Stimulated activated CD4-positive, alpha-beta T cell treated with anti-CD3 and anti-CD28 coated beads, Interleukin-1b, Interleukin-23, amount 100 ng/mL, for 24 hours (primary cell): ENCODE measurements around the gene DHCR24.
A peak's percentile ranks its signal among the peaks of the same experiment; 100 is the strongest.
"Not testable (repeated sequence)": the region's sequence is repeated elsewhere in the genome, so short reads cannot be mapped to it uniquely, and the experiment has no call there.

Experiments used
- DNase-seq, 4 experiments: peaks; one replicate each; pipeline ENCODE4 v3.0.0-alpha.2; 2020; ENCODE audit warnings: low read depth in 4 of 4, low spot score in 1 of 4

The DHCR24 gene, protein sequence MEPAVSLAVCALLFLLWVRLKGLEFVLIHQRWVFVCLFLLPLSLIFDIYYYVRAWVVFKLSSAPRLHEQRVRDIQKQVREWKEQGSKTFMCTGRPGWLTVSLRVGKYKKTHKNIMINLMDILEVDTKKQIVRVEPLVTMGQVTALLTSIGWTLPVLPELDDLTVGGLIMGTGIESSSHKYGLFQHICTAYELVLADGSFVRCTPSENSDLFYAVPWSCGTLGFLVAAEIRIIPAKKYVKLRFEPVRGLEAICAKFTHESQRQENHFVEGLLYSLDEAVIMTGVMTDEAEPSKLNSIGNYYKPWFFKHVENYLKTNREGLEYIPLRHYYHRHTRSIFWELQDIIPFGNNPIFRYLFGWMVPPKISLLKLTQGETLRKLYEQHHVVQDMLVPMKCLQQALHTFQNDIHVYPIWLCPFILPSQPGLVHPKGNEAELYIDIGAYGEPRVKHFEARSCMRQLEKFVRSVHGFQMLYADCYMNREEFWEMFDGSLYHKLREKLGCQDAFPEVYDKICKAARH

DNA sequence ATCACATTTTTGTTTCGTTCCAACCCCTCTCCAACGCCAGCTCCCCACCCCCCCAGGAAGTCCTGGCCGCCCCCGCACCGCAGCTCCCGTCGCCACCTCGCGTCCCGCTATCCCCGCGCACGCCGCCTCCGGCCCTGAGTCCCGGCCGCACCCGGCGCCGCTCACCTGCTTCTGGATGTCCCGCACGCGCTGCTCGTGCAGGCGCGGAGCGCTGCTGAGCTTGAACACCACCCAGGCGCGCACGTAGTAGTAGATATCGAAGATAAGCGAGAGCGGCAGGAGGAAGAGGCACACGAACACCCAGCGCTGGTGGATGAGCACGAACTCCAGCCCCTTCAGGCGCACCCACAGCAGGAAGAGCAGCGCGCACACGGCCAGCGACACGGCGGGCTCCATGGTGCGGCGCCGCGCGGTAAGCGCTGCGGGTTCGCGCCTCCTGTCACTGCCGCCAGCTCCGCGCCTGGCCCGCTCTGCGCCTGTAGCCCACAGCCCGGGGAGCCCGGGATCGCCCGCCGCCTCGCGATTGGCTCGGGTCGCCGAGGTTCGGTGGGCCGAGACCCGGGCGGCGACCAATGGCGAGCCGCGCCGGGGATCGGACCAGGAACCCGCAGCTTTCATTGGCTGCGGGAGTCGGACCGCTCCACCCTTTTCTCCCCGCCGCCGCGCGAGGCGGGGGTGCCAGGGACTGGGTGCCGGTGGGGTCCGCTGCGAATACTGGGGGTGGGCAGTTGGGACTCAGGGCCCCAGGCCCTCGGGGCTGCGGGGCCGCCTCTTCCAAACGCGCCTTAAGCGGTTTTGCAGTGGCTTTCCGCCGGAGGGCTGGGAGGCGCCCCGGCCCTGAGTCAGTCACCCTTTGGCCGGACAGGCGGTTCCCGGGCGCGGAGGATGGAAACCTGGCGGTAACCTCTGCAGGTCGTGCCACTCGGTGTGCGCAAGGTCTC lies at the start of gene DHCR24:
Gene DHCR24 (minus strand): TSS at position 472 of the 941 bp plus-strand sequence. CDS start 76 bp downstream, at position 396.
- peak; percentile 34 to 78 (median 60) for DNase-seq

DNA sequence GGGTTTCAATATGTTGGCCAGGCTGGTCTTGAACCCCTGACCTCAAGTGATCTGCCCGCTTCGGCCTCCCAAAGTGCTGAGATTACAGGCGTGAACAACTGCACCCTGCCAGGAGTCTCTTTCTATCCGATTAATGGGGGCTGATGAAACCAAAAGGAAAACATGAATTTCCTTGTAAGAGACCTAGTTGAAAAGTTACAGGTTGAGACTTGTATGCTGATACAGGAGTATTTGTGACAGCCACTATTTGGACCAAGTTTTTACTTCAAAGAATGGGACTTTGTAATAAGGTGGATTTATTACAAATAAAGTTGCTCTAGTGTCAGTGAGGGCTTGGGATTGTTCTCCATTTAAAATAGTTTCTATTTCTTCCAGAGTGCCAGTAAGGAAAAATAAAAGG lies 49.8 kb upstream of the DHCR24 start:
- no peak for DNase-seq

DNA sequence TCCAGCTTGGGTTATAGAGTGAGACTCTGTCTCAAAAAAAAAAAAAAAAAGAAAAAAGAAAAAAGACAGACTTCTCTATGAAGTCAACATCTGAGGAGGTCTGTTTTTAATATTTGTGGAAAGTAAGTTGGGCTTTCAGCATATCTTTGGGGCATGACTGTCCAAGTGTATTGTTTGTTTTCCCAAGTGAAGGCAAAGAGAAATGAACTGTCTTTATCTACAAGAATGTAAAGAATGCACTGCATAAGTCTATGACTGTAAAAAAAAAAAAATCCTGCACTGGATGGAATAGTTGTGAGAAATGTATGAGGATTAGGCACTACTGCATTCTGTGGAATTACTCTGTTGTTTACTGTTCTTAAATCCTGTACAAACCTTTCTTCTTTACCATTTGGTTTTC lies 47.9 kb upstream of the DHCR24 start:
- DNase-seq, result no peak

DNA sequence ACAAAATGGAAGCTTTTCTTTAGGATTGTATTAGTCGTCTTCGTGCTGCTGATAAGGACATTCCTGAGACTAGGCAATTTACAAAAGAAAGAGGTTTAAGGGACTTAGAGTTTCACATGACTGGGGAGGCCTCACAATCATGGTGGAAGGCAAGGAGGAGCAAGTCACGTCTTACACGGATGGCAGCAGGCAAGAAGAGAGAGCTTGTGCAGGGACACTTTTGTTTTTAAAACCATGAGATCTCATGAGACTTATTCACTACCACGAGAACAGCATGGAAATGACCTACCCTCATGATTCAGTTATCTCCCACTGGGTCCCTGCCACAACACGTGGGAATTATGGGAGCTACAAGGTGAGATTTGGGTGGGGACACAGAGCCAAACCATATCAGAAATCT lies 47.1 kb upstream of the DHCR24 start:
- not testable (repeated sequence) for DNase-seq

DNA sequence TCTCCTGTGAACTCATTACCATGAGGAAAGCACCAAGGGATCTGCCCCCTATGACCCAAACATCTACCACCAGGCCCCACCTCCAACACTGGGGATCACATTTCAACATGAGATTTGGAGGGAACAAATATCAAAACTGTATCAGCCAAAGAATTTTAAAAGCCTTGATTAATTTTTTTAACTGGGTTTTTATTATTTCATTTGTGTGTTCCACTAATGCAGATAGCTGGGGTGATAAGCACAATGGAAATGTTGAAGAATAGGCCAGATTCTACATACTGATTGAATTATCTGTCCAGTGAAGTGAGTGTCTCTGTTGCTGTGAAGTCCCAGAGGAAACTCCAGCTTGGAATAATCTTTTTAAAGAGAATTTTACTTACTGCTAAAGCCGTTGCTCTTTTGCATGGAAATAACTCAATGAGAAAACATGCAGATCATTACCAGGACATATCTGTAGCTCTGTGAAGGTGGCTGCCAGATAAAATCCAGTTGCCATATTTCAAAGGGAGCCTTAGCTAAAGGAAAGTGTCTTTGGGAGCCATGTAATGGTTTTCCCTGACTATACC lies 44.4 kb upstream of the DHCR24 start:
- DNase-seq, result no peak

DNA sequence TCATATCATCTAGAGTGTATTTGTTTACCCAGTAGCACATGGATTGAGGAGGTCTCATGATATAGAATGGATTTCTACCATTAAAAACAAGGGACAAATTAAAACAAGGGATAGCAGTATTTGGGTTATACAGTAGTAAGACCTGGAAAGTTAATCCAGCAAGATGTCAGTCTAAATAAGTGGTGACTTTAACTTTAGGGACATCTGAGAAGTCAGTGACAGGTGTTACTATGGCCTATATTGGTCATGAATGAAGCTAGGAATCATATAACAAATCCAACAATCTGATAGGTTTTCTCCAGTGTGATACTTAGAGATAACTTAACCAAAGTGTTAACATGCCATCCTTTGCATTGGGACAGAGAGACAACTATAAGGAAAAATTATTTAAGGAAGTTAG lies 42.7 kb upstream of the DHCR24 start:
- no peak for DNase-seq

DNA sequence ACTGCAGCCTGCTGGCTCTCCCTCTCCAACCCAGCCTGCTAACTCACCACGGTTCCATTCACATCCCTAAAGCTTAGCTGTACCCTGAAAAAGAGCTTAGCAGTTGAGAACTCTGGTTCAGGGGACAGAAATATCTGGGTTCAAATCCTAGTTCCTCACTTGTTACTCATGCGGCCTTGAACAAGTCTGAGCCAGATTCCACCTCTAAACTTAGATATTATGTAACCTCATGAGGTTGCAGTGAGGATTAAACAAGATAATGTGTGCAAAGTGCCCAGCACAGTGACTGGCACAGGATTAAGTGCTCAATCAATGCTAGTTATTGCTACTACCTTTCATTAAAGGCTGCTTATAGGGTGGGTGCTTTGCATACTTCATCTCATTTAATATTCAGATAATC lies 41.3 kb upstream of the DHCR24 start:
- no peak for DNase-seq

DNA sequence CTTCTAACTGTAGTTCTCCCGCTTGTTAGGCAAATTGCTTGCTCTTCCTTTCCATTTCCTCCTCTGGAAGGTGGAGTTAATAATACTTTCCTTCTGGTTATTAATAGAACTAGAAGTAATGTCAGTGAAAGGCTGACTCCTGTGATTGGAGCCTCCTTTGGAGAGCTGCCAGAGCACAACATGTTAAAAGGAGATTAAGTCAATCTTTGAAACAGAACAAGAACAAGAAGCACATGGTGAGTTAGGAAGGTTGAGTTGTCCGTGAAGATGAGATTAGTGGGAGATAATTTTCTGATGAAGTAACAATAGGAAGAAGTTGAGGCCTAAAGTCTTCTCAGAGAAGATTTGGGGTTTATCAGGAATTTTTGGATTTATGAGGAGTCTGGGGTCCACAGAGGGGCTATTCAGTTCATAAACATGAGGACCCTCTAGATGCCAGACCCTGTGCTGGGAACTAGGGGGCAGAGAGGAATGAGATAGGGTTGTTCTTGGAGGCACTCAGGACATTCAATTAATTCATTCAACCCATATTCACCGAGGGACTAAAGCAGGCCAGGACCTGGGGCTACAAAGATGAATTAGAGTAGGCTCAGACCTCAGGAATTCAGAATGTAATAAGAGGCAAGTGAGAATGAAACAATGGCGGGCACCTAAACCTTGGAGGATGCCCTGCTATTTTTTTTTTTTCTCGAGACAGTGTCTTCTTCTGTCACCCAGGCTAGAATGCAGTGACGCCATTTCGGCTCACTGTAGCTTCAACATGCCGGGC lies 40.7 kb upstream of the DHCR24 start:
- DNase-seq, result no peak

DNA sequence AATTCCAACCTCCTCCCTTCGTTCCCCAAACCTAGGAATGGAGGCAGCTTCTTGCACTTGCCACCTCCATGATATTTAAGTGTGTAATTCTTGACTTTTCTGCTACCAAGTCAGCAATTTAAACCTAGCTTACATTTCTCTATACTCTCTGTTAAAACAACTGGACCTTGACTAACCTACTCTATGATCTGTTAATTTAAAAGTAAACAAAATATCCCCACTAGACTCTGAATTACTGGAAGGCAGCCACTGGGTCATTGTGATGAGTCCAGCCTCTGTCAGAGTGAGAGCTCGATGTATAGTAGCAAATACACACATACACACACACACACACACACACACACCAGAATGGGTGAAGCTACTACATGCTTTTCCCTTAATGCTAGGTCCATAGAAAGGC lies 40.0 kb upstream of the DHCR24 start:
- DNase-seq, result no peak

DNA sequence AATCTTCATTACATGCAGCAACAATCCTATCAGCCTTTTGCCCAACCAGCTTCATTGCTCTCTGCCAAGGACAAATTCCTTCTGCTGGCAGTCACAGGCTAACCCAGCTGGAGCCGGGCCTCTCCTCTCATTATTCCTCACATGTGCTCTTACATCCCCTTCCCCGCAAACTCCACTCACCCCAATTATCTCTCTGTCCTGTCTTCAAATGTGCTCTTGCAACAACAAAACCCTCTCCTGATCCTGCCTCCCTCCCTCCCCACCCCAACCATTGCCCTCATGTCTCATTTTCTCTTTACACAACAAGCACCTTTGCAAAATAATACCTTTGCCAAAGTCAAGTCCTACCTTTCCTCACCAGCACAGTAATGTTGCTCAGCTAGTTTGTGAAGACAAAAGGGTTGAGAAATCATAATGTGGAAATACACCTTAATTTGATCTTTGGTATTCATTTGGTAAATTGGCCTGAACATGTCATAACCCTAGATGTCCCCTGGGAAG lies 36.0 kb upstream of the DHCR24 start:
- DNase-seq, result no peak

DNA sequence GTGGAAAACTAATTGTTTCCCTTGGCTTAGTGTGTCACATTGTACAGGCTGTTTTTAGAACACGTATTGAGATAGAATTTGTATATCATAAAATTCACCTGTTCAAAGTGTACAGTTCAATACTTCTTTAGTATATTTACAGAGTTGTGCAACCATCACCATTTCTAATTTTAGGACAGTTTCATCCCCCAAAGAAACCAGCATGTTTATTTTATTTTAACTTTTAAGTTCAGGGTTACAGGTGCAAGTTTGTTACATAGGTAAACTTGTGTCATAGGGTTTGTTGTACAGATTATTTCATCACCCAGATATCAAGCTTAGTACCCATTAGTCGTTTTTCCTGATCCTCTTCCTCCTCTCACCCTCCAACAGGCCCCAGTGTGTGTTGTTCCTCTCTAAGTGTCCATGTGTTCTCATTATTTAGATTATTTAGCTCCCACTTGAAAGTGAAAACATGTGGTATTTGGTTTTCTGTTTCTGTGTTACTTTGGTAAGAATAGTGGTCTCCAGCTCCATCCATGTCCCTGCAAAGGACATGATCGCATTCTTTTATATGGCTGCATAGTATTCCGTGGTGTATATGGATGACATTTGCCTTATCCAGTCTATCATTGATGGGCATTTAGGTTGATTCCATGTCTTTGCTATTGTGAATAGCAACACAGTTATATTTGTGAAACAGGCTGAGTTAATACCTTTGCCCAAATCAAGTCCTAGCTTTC lies 35.2 kb upstream of the DHCR24 start:
- DNase-seq, result no peak

DNA sequence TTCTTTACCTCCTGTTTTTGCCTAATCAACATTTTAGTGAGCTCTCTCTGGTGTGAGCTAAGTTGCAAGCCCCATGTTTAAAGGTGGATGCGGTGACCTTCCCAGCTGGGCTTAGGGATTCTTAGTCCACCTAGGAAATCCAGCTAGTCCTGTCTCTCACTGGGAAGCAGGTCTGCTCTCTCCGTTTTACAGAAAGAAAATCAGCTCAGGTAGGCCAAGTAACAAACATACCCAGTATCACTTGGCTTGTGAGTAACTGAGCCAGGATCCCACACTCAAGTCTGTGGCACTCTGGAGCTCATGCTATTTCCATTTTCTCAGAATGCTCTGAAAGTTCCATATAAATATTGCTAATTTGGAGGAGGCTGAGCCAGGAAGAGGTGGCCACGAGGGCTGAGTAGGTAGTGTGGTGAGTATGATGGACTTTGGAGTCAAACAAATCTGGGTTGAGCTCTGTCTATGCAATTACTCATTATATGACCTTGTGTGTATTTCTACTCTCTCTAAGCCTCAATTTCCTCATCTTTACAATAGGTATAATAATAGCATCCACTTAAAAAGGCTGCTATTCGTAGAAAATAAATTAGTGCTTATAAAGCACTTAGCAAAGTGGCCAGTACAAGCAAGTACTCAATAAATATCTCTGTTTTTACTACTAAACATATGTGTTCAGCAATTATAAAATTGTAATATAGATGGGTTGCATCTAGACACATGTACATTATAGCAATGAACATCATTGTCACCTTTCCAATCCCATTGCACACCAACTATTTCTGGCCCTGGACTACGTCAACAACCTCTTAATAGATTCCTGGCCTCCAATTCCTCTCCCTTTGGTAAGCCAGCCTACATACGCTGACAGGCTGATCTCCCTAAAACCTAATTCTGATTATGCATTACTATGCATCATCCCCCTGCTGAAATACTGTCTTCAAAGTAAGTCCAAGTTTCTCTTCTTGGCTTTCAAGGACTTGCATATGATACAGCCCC lies 32.7 kb upstream of the DHCR24 start:
- no peak for DNase-seq

DNA sequence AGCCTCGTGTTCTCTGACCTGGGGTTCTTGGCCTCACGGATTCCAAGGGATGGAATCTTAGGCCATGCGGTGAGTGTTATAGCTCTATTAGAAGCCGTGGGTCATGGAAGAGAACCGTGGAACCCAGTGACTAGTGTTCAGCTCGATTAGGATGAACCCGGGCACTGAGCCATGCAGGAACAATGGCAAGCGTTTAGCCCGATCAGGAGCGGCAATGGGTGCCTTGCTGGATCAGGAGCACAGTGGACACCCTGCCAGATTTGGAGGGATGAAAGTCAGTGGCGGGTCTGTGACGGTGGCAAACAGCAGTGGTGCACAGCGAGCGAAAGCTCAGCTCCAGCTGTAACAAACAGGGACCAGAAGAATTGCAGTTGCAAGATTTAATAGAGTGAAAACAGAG lies 24.1 kb upstream of the DHCR24 start:
- DNase-seq, result not testable (repeated sequence)

DNA sequence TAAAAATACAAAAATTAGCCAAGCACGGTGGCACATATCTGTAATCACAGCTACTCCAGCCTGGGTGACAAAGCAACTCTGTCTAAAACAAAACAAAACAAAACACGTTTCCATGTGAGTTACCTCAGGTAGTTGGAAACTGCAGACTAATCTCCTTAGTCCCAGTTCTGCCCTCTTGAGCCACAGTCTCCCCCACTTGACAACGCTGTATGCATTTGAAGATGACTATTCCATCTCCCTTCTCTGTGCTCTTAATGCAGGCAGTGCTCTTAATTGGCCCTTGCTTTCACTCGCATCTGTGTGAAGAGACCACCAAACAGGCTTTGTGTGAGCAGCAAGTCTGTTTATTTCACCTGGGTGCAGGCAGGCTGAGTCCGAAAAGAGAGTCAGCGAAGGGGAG lies 19.6 kb upstream of the DHCR24 start:
- no peak for DNase-seq

DNA sequence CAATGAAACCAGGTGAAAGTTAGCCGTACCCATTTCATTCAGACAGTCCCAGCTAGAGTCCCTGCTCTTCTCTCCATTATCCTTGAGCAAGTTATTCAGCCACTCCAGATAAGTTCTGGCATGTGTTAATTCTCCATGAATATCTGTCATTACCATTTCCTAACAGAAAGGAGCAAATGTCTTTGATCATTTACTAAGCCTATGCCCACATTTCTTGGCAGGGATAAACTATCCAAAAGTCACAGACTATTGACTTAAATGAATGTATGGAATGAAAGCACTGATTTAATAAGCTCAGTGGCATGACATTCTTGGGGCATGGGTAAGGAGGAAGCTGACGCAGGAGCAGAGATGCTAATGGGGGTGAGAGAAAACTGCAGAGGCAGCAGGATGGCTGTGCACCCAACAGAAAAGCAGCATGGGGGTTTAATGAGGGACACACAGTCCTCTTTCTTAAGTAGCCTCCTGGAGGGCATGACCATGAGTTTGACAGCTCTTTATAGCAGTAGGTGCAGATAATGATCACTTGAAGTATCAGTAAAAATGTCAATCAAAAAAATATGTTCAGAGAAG lies 17.6 kb upstream of the DHCR24 start:
- no peak for DNase-seq

DNA sequence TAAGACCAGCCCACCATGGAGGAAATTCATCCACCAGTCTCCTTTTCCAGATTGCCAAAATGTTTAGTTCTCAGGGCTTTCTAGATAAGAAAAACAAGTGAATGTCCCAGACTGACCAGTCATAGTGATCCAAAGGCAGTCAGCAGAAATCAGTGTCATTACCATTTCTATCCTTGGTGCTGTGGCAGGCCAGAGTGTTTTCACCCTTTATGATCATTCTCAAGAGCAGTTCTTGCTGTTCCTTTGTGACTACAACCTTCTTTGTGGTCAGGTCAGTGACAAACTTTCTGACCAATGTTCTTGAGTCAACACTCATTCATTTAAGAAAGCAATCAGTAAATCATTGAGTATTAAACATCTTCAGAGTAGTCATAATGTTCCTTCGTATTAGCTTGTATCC lies 7.3 kb upstream of the DHCR24 start:
- DNase-seq, result no peak

DNA sequence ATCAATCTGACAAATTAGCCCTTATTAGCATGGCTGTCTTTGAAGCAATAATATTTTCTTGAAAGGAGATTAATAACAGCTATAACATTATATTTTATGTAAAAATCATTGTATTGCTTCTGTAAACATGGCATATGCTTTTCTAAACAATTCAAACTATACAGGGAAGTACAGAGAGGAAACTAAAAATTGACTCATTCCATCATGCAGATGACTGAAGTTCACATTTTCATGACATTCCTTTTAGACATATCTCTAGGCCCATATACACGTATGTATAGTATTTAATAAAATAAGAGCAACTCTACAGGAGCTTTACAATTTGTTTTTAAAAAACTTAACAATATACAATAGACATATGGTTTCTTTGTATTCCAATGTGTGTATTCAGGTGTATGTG lies 5.6 kb upstream of the DHCR24 start:
- DNase-seq, result no peak

DNA sequence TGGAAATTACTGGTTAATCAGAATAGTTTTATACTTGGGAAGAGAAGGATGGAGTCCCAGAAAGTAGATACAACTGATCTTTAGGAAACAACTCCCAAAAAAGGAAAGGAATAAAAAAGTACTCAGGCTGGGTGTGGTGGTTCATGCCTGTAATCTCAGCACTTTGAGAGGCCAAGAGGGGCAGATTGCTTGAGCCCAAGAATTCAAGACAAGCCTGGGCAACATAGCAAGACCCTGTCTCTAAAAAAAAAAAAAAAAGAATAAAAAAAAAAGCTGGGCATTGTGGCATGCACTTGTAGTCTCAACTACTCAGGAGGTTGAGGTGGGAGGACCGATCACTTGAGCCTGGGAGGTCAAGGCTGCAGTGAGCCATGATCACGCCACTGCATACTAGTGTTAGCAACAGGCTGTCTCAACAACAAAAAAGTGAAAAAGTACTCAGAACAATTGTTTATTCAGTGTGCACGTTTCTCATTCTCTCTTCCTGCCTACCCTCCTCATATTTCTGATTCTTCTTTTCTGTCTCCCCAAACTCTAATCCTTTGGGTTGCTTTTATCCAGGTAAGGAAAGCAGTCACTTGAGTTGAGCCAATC lies 2.2 kb upstream of the DHCR24 start:
- DNase-seq, result no peak
